Measurements from ENCODE around the gene GRAMD4.

GRAMD4 gene

DNA sequence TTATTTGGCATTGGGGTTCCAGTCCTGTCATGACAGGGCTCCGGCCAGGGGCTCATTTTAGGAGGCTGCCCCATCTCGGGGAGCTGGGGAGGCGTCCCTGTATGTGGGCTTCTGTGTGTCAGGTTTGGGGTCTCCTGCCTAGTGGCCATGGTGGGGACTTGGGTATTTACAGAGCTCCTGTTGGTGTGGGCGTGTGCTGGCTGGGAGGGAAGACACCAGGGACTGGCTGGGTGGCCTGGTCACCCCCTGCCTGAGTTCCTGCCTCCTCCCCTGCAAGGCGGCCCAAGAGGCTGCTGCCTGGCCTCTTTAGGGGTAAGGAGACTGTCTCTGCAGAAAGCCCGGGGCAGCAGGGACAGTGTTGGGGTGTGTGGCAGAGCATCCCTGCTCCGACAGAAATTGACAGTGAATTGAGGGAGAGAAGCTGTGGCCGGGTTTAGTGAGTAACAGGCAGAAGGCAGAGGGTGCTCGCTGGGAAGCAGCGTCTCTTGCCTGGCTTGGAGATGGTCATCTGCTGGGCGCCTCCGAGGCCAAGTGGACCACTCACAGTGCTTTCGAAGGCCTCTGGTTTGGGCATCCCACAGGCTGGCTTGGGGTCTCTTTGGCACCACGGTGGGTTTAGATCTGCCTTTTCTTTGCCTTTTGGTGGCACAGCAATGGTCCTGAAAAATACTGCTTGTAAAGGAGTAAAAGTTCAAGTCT lies 40.3 kb upstream of the GRAMD4 start:
- TF ChIP-seq CTCF (conservative IDR thresholded peaks at IDR 0.05) = no peak
- H3K27ac ChIP-seq = no peak overlapping the region

DNA sequence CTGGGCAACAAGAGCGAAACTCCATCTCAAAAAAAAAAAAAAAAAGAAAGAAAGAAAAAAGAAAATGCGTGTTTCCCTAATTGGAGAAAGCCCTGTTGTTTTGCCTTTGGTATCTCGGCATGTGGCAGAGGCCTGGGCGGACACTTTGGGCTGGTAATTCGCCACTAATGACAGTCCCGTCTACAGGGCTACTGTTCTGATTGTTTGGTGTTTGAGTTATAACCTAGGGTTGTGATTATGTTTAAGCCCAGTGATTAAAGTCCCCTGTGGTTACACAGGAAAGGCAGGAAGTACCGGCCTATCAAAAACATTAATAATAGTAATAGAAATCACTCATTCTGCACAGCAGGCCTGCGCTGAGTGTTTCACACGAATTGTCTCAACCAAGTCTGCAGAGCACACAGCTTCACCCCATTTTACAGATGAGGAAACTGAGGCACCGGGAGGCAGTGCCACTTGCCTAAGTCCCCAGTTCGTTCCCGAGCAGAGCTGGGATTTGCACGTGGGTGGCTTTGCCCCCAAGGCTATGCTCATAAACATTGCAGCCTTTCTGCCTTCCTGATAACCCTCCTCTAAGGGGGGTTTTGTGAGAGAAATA lies 39.1 kb upstream of the GRAMD4 start:
- no peak for TF ChIP-seq CTCF (conservative IDR thresholded peaks at IDR 0.05)
- H3K27ac ChIP-seq = no peak overlapping the region

- no peak for TF ChIP-seq CTCF (conservative IDR thresholded peaks at IDR 0.05)
Observed at GRCh38 chr22:46581538-46582244, 38.5 kb upstream of the GRAMD4 start.

DNA sequence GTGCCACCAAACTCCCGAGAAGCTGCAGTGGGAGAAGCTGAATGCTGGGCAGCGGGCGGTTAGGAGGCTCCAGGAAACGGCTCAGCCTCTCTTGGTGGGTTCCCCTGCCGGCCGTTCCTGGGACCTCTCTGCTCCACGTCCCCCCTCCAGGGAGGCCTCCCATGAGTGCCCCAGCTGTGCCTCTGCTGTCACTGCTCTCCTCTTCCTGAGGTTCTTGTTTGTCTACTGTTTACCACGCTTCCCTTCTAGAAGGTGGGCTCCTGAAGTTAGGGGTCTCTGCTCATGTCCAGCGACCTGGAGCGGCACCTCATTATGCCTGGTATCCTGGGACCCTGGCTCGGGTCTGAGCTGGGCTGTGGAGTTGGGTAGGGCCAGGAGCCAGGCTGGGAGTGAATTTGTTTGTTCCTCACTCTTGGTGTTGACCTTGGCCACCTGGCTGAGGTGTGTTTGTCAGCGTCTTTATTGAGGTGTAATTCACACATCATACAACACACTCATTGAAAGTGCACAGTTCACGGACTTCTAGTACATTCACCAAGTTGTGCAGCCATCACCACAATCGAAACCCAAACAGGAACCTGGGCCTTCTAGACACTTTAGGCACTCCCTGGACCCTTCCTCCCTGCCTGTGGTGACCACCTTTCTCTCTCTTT lies 37.8 kb upstream of the GRAMD4 start:
- no peak for TF ChIP-seq CTCF (conservative IDR thresholded peaks at IDR 0.05)
- H3K27ac ChIP-seq = no peak overlapping the region

More at GRCh38 chr22:46581538-46582244, 38.5 kb upstream of the GRAMD4 start:
- H3K27ac ChIP-seq = no peak overlapping the region

- H3K27ac ChIP-seq = no peak overlapping the region
- no peak for TF ChIP-seq CTCF (conservative IDR thresholded peaks at IDR 0.05)
Observed at GRCh38 chr22:46583571-46583970, 36.6 kb upstream of the GRAMD4 start.

DNA sequence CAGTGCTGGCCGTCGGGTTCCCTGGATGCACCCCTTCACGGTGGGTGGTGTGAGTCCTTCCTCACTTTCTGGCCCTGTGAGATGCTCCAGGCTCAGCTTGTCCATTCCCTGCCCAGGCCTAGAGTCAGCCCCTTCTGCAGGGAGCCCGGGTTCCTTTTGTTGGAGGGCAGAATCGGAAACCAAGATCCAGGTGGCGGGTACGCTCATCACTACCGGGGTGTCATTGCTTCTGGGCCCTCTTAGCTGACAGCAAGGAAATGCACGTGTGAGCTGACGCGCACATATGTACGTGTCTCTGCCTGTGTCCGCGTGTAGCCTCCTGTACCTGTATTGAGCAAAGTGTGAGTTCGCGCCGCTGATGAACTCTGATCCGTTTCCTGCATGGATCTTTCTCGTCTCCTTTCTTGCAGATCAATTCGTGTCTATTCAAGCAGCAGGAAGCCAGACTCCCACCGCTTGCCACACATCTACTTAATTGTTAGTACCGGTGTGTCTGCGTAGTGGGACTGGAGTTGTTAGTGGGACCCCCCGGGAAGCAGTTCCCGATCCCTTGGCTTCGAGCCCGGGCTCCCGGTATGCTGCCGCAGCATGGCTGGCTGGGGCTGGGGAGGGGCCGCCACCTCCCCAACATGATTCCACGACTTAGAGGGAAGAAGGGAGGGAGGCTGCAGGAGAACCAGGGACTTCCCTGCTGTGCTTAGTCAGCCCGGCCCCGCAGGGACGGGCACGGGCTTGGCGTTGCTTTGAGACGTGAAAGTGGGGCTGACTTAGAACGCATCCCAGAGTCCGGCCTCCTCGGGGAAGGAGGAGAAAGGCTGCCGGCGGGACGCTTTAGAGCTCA lies 35.9 kb upstream of the GRAMD4 start:
- no peak for TF ChIP-seq CTCF (conservative IDR thresholded peaks at IDR 0.05)
- H3K27ac ChIP-seq = no peak overlapping the region

Measured in VCaP (cell line).